GM18505 (cell line): Measurements from ENCODE around the gene PDLIM1.

Experiments used
- ATAC-seq: cut with Tn5 transposase; IDR thresholded peaks from one replicate; pipeline ENCODE4 v1.9.1; 2021; ENCODE audit not compliant: unreplicated experiment
- POLR2A ChIP-seq: IDR thresholded peaks from 4 replicates; pipeline ENCODE4 v1.6.1; 2011; ENCODE audit warnings: borderline replicate concordance; ENCODE audit not compliant: insufficient read depth, insufficient read length; ENCODE audit errors: extremely low read depth

Gene PDLIM1

DNA sequence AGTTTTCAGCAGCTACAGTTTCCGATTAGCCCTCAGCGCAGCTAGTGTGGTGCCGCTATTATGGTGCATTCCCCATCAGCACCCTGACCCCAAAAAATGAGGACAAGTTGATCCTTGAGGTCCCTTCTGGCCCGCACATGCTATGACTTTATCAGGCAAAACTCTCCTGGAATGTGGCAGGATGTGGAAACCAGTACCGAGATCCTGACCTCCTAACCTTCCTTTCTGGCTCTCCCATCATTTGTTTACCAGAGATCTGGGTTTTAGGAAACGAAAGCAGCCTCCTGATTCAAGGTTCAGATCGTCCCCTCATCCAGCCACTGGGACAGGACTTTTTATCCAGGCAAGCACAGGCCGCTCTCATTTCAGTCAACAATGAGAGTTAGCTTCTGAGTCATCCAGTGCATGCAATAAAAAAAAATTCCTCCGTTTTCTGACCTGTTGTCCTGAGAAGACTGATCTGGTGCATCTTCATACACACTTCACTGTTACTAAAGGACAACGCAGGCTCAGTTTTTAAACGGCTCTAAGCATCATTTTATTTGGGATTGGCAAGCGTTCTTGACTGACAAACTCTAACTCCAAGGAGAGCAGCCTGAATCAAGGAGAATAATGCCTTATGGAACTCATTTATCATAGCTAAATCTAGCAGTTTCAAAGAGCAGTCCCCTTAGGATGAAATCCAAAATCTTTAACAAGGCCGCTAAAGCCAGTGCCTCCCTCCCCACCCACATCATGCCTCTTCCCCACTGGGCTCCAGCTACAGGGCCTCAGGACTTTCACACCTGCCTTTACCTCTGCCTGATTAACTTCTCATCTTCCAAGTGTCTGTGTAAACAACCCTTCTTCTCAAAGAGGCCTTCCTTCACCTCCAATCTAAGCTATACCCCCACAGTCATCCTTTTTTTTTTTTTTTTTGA, 17.1 kb downstream of the PDLIM1 start:
- no peak for ATAC-seq
- no peak for TF ChIP-seq POLR2A

DNA sequence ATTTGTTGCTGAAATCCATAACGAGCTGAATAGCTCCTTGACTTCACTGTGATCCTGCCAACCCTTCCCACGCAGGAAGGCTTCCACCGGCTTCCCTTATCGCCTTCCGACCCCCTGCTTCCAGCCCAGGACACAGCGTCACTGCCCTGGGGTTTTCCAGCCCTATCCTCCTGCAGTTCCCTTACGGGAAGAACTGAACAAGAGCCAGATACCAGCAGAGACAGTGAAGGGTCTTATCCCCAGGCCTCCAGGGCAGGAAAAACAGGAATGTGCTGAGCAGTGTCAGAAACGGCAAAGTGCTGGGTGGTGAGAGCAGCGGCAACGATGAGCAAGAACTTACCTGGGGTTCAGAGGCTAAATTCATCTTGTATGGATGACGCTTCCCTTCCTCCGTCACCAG, 22.4 kb downstream of the PDLIM1 start:
- TF ChIP-seq POLR2A: no peak
- no peak for ATAC-seq

DNA sequence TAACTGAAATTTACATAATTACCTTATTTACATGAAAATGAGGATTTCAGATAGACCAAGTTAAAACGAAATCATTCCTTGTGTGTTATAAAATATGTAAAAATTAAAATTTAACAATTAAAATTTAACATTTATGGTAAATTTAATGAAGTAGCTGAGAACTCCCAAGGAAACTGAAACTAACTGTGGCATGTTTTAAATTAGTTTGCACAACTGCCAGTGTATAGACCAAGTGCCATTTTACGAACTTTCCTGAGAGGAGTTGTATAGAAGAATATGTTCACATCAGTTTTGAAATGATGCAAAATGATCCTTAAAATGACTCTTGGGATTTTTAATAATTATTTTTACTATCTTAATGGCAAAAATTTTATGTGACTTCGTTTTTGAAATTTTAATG, 23.6 kb downstream of the PDLIM1 start:
- no peak for TF ChIP-seq POLR2A
- no peak for ATAC-seq

DNA sequence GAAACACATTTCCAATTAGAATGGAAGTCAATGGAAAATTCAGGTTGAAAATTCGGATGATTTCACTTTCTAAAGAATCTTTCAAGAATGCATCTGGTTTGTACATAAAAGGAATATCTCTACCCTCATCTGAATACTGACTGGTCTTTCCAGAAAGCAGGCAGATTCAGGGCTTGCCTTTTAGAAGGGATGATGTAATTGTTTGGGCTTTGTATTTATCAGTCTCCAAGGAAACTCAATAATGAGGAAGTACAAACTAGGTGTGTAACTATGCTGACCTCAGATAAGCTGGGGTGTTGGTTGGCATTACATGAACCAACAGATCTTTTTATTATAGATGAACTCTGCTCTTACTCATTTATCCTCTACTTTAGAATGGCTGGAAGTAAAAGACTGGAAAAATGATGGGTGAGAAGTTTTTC, 24.1 kb downstream of the PDLIM1 start:
- no peak for TF ChIP-seq POLR2A
- ATAC-seq: peak; percentile 85

DNA sequence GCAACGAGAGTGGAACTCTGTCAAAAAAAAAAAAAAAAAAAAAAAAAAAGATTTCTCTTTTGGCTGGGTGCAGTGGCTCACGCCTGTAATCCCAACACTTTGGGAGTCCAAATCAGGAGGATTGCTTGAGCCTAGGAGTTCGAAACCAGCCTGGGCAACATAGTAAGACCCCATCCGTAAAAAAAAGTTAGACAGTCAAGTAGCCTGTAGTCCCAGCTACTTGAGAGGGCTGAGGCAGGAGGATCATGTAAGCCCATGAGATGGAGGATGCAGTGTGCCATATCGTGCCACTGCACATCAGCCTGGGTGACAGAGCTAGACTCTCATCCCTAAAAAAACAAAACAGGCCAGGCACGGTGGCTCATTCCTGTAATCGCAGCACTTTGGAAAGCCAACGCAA, 25.2 kb downstream of the PDLIM1 start:
- no peak for TF ChIP-seq POLR2A
- ATAC-seq: no peak

DNA sequence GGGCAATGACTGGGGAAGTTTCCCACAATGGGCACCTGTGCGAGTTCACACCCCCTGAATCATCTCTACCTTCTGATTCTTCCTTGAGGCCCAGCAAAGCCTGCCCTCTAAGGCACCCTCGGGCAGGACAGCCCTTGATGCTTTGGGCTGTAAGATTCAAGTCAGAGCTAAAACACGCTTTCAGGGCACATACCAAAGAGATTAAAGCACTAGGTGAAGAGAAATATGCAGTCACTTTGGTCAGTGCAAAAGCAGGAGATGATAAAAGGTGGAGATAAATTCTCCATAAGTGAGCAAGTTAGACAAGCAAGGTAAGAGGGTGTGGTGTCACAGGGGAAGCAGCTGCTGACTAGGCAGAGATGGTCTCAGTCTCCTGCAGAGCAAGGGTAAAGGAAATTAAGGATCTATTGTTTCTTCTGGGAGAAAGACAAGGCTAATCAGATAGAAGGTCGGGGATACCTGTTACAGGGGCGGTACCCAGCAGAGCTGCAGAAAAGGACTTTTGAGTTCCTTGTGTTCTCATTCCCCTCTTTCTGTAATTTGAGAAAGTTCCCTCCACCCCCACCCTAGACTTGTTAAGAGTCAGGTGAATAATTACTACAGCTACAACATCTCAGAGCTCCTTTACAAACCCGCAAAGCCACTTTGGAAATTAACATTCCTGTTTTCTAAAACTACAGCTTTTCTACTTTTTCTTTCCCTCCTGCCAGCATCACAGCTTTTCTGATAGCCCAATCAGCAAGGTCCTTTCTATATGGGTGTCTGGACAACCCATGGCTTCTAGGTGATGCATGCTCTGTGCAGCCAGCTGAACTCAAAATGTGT, 26.4 kb downstream of the PDLIM1 start:
- TF ChIP-seq POLR2A: no peak

DNA sequence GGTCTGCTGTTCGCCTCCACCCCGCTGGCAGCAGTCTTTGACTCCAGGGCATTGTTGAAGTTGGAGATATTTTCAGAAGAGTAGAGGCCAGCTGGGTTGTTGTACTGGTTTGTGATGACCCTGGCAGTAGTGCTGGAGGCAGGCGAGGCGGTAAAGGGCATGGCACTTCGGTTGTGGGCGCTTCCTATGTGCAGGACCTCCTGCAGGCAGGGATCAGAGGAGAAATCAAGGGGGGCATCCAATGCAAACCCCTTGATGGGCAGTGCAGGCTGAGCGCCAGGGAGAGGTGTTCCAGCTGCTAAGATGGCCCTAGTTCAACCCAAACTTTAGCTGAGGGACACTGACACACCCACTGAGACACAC, 27.0 kb downstream of the PDLIM1 start:
- TF ChIP-seq POLR2A: no peak
- no peak for ATAC-seq

More for the DNA sequence above, 26.4 kb downstream of the PDLIM1 start:
- no peak for ATAC-seq

DNA sequence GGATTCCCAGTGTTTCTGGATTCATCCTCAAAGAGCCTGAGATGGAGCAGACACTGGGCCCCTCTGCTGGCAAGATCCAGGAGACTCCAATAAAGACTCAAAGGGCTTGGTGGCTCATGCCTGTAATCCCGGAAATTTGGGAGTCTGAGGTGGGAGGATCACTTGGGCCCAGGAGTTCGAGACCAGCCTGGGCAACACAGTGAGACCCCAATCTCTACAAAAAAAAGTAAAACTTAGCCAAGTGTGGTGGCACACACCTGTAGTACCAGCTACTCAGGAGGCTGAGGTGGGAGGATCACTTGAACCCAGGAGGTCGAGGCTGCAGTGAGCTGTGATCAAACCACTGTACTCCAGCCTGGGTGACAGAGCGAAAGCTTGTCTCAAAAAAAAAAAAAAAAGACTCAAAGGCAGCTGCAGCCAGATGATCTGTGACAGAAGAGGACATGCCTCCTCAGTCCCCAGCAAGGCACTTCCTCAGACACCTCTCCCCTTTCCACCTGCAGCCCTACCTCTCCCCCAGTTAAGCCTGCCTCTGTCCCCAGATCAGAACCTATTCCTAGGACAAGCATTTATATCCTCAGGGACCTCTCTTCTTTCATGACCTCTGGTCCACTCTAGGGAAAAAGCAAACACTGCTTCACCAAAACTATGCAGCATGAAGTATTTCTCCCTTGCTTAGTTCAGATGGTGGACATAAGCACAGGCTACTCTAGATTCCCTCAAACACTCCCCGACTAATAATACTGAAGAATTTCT, 27.9 kb downstream of the PDLIM1 start:
- TF ChIP-seq POLR2A: no peak
- ATAC-seq: no peak

DNA sequence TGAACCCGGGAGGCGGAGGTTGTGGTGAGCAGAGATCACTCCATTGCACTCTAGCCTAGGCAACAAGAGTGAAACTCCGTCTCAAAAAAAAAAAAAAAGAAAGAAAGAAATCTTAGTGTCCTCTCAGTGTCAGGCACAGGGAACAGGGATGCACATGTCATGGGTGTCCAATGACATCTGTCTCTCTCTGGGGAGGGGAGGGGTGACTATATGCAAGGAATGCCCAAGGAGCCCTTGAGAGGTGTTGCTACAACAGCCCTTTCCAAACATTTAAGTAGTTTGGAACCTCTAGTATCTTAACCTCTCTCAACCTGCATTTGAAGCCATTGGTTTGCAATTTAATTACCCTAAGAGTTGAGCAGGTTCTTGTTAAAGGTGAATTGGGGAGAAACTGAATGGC, 28.9 kb downstream of the PDLIM1 start:
- TF ChIP-seq POLR2A: no peak
- ATAC-seq: no peak

DNA sequence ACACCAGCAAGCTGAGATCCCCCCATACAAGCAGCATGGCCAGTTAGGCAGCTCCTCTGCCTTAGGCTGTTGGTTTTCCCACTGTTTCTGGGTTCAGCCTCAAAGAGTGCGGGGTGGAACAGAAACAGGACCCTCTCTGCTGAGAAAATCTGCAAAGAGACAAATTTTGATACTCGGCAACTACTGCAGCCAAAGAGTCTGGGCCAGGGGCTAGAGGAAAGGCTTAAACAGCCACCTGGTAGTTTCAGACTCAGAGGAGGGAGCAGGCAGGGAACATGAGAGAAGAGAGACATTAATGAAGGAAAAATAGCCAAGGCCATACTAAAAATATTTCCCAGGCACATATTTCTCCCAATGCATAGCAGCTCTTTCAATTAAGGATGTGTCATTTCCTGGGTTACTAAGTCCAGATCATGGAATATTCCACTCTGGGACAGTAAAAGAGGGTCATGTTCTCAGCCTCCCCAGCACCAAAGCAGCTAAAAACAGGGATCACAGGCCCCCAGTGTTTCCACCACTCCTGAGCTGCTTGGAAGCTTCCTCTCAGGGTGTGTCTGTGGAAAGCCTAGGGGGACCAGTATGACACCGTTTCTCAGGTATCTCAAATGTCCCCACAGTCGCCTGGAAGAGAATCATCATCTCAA, 29.8 kb downstream of the PDLIM1 start:
- no peak for TF ChIP-seq POLR2A
- no peak for ATAC-seq

DNA sequence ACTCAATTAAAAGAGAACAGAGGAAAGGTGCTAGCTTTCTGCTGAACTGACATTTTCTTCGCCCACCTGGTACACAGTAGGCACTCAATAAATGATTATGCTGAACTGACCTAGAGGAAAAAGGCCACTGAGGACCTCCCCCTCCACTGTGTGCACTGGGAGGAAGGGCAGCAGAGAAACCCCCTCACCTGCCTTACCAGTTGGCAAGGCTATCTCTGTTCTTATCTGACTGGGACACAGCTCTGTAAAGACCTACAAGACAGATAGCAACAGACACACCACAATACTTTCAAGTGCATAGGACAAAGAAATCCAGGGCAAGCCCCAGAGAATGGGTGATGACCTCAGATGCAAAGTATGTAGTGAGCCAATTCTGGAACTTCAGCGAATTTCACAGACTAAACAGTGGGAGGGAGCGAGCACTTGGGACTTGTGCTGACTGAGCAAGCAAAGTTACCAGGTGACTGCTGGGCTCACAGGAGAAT, 30.4 kb downstream of the PDLIM1 start:
- TF ChIP-seq POLR2A: no peak
- ATAC-seq: no peak

DNA sequence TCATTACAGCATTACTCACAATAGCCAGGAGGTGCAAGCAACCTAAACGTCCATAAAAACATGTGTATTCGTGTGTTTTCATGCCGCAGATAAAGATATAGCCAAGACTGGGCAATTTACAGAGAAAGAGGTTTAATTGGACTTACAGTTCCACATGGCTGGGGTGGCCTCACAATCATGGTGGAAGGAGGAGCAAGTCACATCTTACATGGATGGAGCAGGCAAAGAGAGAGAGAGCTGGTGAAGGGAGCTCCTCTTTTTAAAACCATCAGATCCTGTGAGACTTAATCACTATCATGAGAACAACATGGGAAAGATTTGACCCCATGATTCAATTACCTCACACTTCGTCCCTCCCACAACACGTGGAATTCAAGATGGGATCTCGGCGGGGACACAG, 33.0 kb downstream of the PDLIM1 start:
- no peak for TF ChIP-seq POLR2A
- no peak for ATAC-seq
